B cell (primary cell): ENCODE results near the gene TBX4. TPM values are rescaled to one million over a fixed set of nuclear protein-coding genes. Genes with fewer than 3 reads are reported as not detected.

Experiments used
- ATAC-seq: fragments of 200-7000 bp; cut with Tn5 transposase; one replicate; pipeline ENCODE4 v1.10.0; 2021; ENCODE audit warnings: low read depth, mild to moderate bottlenecking, moderate number of reproducible peaks, moderate library complexity
- CTCF ChIA-PET: fragments of 350-600 bp; sonication (Branson Sonifier 250); formaldehyde crosslinking; loops from one replicate; lab custom pipeline; 2021; ENCODE audit warnings: antibody characterized with exemption, inconsistent platforms; lab: Charles Lee
- POLR2A ChIA-PET: fragments of 350-600 bp; sonication (Branson Sonifier 250); formaldehyde crosslinking; loops from one replicate; lab custom pipeline; 2021; ENCODE audit warnings: antibody characterized with exemption; lab: Charles Lee
- DNase-seq: peaks from one replicate; pipeline ENCODE4 v3.0.0; 2013
- H2AFZ ChIP-seq: 2 replicates; pipeline ENCODE4 v1.6.1; 2012; ENCODE audit warnings: mild to moderate bottlenecking, low read depth, low read length; ENCODE audit not compliant: insufficient read depth, poor library complexity, severe bottlenecking
- H3K27ac ChIP-seq, 2 donors: 1 replicate in 1 of 2; 2 replicates in 1 of 2; pipeline ENCODE4 v1.5.1; 2012 to 2013; ENCODE audit warnings: low read length in 2 of 2, mild to moderate bottlenecking in 2 of 2, moderate library complexity in 1 of 2
- H3K27me3 ChIP-seq, 4 experiments: fragments of 200-600 bp in 1 of 4; sonication (generic) in 1 of 4; replicated peaks in 1 of 4; 1 replicate in 2 of 4; 2 replicates in 2 of 4; pipeline versions ENCODE4 v1.6.1 to v1.7.0; 2013 to 2016; ENCODE audit warnings: low read length in 3 of 4, mild to moderate bottlenecking in 2 of 4, mixed read lengths in 1 of 4, moderate library complexity in 1 of 4; ENCODE audit not compliant: insufficient read depth in 4 of 4, control insufficient read depth in 3 of 4; ENCODE audit errors: control extremely low read depth in 1 of 4
- H3K36me3 ChIP-seq, 2 experiments: replicated peaks in 1 of 2; 1 replicate in 1 of 2; 2 replicates in 1 of 2; pipeline versions ENCODE4 v1.6.1 to v1.7.1; 2013; ENCODE audit warnings: low read length in 1 of 2; ENCODE audit not compliant: insufficient read depth in 2 of 2, control insufficient read depth in 1 of 2; ENCODE audit errors: control extremely low read depth in 1 of 2, extremely low read depth in 1 of 2
- H3K4me1 ChIP-seq, 2 donors: fragments of 200-600 bp in 1 of 2; sonication (generic) in 1 of 2; 1 replicate in 1 of 2; 2 replicates in 1 of 2; pipeline versions ENCODE4 v1.5.1 to v1.6.1; 2013 to 2017; ENCODE audit warnings: low read length in 2 of 2; ENCODE audit not compliant: control insufficient read depth in 2 of 2, insufficient read depth in 2 of 2
- H3K4me2 ChIP-seq: replicated peaks from 2 replicates; pipeline ENCODE3; 2012; ENCODE audit warnings: mild to moderate bottlenecking, low read depth, low read length; ENCODE audit not compliant: poor library complexity, severe bottlenecking
- H3K4me3 ChIP-seq, 5 experiments: fragments of 200-600 bp in 1 of 5; sonication (generic) in 1 of 5; 1 replicate in 3 of 5; 2 replicates in 2 of 5; pipeline versions ENCODE4 v1.5.1 to v1.7.0; 2011 to 2016; ENCODE audit warnings: low read length in 4 of 5, mild to moderate bottlenecking in 4 of 5, low read depth in 2 of 5, control low read depth in 1 of 5, moderate library complexity in 1 of 5; ENCODE audit not compliant: insufficient read depth in 1 of 5; ENCODE audit errors: control extremely low read depth in 1 of 5, extremely low read depth in 1 of 5
- H3K79me2 ChIP-seq: fragments of 200-600 bp; sonication (generic); one replicate; pipeline ENCODE4 v1.6.0; 2016; ENCODE audit warnings: low read length; ENCODE audit not compliant: control insufficient read depth, insufficient read depth
- H3K9ac ChIP-seq: fragments of 200-600 bp; sonication (generic); 2 replicates; pipeline ENCODE4 v1.6.1; 2017; ENCODE audit warnings: mild to moderate bottlenecking, low read length, moderate library complexity
- H3K9me3 ChIP-seq, 3 donors: one replicate each; pipeline versions ENCODE4 v1.6.1 to v1.7.1; 2013; ENCODE audit warnings: low read length in 2 of 3; ENCODE audit not compliant: control insufficient read depth in 2 of 3, insufficient read depth in 1 of 3; ENCODE audit errors: control extremely low read depth in 1 of 3
- H4K20me1 ChIP-seq: 2 replicates; pipeline ENCODE4 v1.6.0; 2012; ENCODE audit warnings: mild to moderate bottlenecking, low read length; ENCODE audit not compliant: insufficient read depth, control insufficient read depth, poor library complexity, severe bottlenecking
- H3K27ac Mint-ChIP-seq: one replicate; pipeline ENCODE4 v1.8.0; 2021; ENCODE audit warnings: mixed read lengths
- H3K27me3 Mint-ChIP-seq: one replicate; pipeline ENCODE4 v1.8.0; 2021; ENCODE audit warnings: mixed read lengths
- H3K4me1 Mint-ChIP-seq: one replicate; pipeline ENCODE4 v1.8.0; 2021; ENCODE audit warnings: mixed read lengths
- H3K4me3 Mint-ChIP-seq: one replicate; pipeline ENCODE4 v1.8.0; 2021; ENCODE audit warnings: mixed read lengths
- H3K9me3 Mint-ChIP-seq: one replicate; pipeline ENCODE4 v1.8.0; 2022; ENCODE audit warnings: mixed read lengths; ENCODE audit not compliant: insufficient read depth
- EZH2 ChIP-seq: IDR thresholded peaks from 2 replicates; pipeline ENCODE4 v1.6.1; 2012; ENCODE audit warnings: borderline replicate concordance, low read depth, mild to moderate bottlenecking, moderate library complexity, low read length; ENCODE audit not compliant: insufficient read depth, poor library complexity, severe bottlenecking
- WGBS: methylation state at CpG from one replicate; pipeline ENCODE4 v1.1.5; 2013; ENCODE audit warnings: missing lambda C conversion rate; ENCODE audit not compliant: insufficient coverage; 5-methylcytosine and 5-hydroxymethylcytosine counted together
- intact Hi-C: fragments of 100-400 bp; cut with micrococcal nuclease; formaldehyde crosslinking; loops from one replicate; pipeline ENCODE4 v1.10.0; 2022
- polyA plus RNA-seq: library from polyadenylated mRNA; depleted of rRNA; stranded (reverse); fragments of >200 nt; gene quantifications from 2 replicates; pipeline ENCODE4 v1.2.3, GENCODE V29; 2012
- total RNA-seq, 2 donors: library from RNA; stranded (reverse); fragments of 120-200 nt in 1 of 2; gene quantifications; 1 replicate in 1 of 2; 2 replicates in 1 of 2; pipeline versions ENCODE4 v1.2.3 to v1.2.4, GENCODE V29; 2013 to 2022
- TF ChIP-seq, protein P1 (sequence below): fragments of 200-600 bp; IDR thresholded peaks from one replicate; pipeline ENCODE4 v1.8.0; 2022; ENCODE audit warnings: antibody characterized with exemption, mild to moderate bottlenecking

Gene TBX4
- total and polyA plus RNA-seq, 2 donors (not counting 1 experiment from before 2014, with no cell fraction given), result not detected

DNA sequence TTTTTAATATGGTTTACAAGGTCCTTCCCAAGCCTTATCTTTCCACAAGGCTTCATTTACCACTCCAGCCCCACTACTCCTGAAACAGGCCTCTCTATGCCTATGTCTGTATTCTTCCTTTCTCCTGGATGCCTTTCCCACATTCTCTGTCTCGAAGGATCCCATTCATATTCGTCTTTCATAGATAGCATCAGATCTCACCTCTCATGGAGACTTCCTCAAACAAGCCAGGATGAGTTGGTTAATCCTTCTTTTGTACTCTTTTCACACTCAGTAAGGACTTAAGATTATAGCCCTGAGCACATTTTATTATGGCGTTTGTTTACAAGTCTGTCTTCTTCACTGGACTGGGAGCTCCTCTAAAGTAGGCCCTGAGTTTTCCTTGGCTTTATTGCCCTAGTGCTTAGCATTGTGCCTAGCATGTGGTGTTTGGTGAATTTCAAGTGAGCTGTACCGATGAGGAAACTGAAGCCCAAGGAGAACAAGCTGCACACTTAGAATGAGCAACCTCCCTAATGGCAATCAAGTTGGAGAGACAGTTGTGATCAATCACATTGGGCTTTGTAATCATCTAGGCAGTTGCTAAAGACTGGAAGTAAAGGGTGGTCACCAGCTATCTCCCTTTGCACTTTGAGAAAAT, 10.0 kb upstream of the TBX4 start:
- Histone ChIP-seq H2AFZ (no peak overlapping the region), H3K27me3 (peaks cover 0 to 40% (median 24%) of the 10 kb centered on the region in 4 experiments), H3K27ac (no peak overlapping the region), H4K20me1 (no peaks in the 10 kb centered on the region), H3K36me3 (no peaks in the 10 kb centered on the region), H3K4me2 (no peak overlapping the region), H3K4me3 (no peak overlapping the region), H3K9ac (no peak overlapping the region), H3K79me2 (no peaks in the 10 kb centered on the region), H3K9me3 (peaks cover 2 to 11% (median 10%) of the 10 kb centered on the region in 3 donors), H3K4me1 (no peaks in the 10 kb centered on the region)
- 100% methylated on average over 1 of the region's 4 CpGs for WGBS
- Mint-ChIP-seq H3K27me3 (peaks cover 52% of the 10 kb centered on the region), H3K4me3 (no peak overlapping the region), H3K9me3 (peaks cover 3% of the 10 kb centered on the region), H3K27ac (no peak overlapping the region), H3K4me1 (no peaks in the 10 kb centered on the region)
- intact Hi-C loops, result no loop called here
- ChIA-PET CTCF (no interaction called here), POLR2A (no interaction called here)
- DNase-seq, result no peak
- no peak for ATAC-seq
- TF ChIP-seq, protein P1, sequence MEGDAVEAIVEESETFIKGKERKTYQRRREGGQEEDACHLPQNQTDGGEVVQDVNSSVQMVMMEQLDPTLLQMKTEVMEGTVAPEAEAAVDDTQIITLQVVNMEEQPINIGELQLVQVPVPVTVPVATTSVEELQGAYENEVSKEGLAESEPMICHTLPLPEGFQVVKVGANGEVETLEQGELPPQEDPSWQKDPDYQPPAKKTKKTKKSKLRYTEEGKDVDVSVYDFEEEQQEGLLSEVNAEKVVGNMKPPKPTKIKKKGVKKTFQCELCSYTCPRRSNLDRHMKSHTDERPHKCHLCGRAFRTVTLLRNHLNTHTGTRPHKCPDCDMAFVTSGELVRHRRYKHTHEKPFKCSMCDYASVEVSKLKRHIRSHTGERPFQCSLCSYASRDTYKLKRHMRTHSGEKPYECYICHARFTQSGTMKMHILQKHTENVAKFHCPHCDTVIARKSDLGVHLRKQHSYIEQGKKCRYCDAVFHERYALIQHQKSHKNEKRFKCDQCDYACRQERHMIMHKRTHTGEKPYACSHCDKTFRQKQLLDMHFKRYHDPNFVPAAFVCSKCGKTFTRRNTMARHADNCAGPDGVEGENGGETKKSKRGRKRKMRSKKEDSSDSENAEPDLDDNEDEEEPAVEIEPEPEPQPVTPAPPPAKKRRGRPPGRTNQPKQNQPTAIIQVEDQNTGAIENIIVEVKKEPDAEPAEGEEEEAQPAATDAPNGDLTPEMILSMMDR, result no peak
- TF ChIP-seq EZH2, result no peak

DNA sequence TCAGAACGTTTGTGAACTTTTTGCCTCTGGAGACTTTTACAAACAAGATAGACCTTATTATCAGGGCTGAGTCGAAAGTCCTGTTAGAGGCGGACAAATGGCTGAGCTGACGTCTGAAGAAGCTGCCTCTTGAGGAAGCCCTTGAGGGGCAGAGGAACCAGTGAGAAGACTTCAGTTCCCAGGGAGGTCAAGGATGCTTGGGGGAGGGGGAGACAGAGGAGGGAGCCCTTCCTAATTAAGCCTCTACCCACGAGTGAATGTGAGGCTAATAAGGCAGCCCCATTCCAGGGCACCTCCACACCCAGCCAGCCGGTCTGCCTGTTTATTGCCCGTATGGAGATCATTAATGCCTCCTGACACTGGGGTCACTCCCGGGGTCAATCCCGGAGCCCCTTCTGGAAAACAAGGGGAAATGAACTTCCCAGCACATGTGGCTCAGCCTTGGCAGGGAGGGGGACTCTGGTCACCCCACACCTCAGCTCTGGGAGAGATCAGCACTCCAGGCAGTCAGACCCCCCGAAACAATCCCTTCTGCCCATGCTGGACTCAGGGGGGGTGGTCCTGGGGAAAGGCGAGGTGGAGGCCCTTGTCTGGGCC, 9.2 kb upstream of the TBX4 start:
- 76% methylated on average over 11 of the region's 11 CpGs for WGBS
- no peaks in the 10 kb centered on the region for H3K36me3 ChIP-seq
- Mint-ChIP-seq H3K4me3 (no peak overlapping the region), H3K9me3 (no peaks in the 10 kb centered on the region), H3K27ac (no peak overlapping the region), H3K4me1 (no peaks in the 10 kb centered on the region), H3K27me3 (peaks cover 52% of the 10 kb centered on the region)
- no peak overlapping the region for H3K4me2 ChIP-seq
- no peak overlapping the region for H3K4me3 ChIP-seq
- H3K4me1 ChIP-seq, result no peaks in the 10 kb centered on the region
- no peak overlapping the region for H3K9ac ChIP-seq
- no peak overlapping the region for H3K27ac ChIP-seq
- no peaks in the 10 kb centered on the region for H4K20me1 ChIP-seq
- intact Hi-C loops, result no loop called here
- POLR2A ChIA-PET, result no interaction called here
- ATAC-seq (no peak), DNase-seq (no peak)
- peaks cover 0 to 8% (median 4%) of the 10 kb centered on the region in 3 donors for H3K9me3 ChIP-seq
- H3K79me2 ChIP-seq, result no peaks in the 10 kb centered on the region
- CTCF ChIA-PET, result no interaction called here
- H2AFZ ChIP-seq, result no peak overlapping the region
- TF ChIP-seq EZH2, result no peak
- TF ChIP-seq, protein P1, result no peak
- peaks cover 0 to 43% (median 26%) of the 10 kb centered on the region in 4 experiments for H3K27me3 ChIP-seq
